Measurements from ENCODE around the gene TBC1D3C.
"Not testable (repeated sequence)": the region's sequence is repeated elsewhere in the genome, so short reads cannot be mapped to it uniquely, and the experiment has no call there.

Gene TBC1D3C

GRCh38 chr17:38068534-38068933 lies at the start of gene TBC1D3C:
Gene TBC1D3C (minus strand): TSS chr17:38068634. CDS start chr17:38067066, 1,568 bp downstream.
- not testable (repeated sequence) for DNase-seq (ENCODE audit: low spot score)

DNA sequence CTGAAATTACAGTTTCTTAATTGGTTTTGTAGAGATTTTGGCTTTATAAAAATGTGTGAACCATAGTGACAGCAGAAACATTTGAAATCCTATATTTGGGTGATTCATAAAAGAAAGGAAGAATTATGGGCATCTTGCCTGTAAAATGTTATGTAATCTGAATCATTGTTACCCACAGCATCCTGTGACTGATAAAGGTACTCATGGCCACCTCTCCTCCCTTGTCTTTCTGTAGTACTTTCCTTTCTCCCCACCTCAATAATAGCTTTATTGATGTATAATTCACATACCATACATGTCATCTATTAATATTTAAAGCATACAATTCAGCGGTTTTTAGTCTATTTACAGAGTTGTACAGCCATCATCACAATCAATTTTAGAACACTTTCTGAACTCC lies 30.8 kb upstream of the TBC1D3C start:
- not testable (repeated sequence) for DNase-seq (ENCODE audit: low spot score)

DNA sequence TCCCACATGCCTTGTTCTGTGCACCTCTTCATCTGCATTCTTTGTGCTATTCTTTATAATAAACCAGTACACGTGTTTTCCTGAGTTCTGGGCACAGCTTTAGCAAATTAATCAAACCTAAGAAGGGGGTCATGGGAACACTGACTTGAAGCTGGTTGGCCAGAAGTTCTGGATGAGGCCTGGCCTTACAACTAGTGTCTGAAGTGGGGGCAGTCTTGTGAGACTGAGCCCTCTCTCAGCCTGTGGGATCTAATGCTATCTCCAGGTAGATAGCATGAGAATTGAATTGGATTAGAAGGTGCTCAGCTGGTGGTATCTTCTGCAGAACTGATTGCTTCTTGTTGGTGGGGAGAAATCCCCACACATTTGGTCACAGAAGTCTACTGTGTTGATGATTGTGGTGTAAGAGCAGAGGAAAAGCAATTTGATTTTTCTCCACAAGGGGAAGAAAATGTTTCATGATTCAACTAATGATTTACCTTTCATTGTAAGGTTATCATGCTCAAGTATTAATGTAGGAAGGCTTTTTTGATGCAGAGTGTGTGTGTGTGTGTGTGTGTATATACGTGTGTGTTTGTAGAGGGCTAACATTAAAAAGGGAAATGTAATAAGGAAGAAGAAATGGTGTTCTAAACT lies 25.7 kb upstream of the TBC1D3C start:
- not testable (repeated sequence) for DNase-seq (ENCODE audit: low spot score)

DNA sequence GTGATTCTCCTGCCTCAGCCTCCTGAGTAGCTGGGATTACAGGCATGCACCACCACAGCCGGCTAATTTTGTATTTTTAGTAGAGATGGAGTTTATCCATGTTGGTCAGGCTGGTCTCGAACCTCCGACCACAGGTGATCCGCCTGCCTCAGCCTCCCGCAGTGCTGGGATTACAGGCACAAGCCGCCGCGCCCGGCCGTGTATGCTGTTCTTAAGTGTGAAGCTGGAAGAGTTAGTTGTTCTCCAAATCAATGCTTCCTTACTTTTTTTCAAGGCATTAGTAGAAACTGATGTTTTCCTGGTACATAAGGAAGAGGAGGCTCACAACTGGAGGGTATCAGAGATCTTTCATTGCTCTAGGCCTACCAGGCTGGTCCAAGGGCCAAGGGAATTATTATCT lies 19.7 kb upstream of the TBC1D3C start:
- DNase-seq (ENCODE audit: low spot score) = not testable (repeated sequence)

- not testable (repeated sequence) for DNase-seq (ENCODE audit: low spot score)
These were observed 18.9 kb upstream of the TBC1D3C start for GRCh38 chr17:38087344-38087743.

Data from hematopoietic multipotent progenitor cell treated with erythropoietin and hydrocortisone succinate and interleukin-3 and kit ligand, for 17 days (in vitro differentiated cells).